Stimulated activated memory B cell treated with anti-CD40 and anti-IgM and Interleukin-4, amounts not matched to agents 10 μg/mL and 1 μg/mL and 100 μg/mL, for 72 hours (primary cell): ENCODE results near the gene CST8.
"Not testable (repeated sequence)": the region's sequence is repeated elsewhere in the genome, so short reads cannot be mapped to it uniquely, and the experiment has no call there.

Experiments used
- ATAC-seq: fragments of 150-1000 bp; cut with Tn5 transposase; 2 replicates; pipeline ENCODE4 v1.10.0; 2021
- H3K27ac Mint-ChIP-seq: one replicate; pipeline ENCODE4 v1.8.0; 2022; ENCODE audit warnings: mild to moderate bottlenecking, mixed read lengths
- H3K27me3 Mint-ChIP-seq: one replicate; pipeline ENCODE4 v1.8.0; 2022; ENCODE audit warnings: mixed read lengths
- H3K36me3 Mint-ChIP-seq: one replicate; pipeline ENCODE4 v1.8.0; 2022; ENCODE audit warnings: mixed read lengths
- H3K4me1 Mint-ChIP-seq: one replicate; pipeline ENCODE4 v1.8.0; 2022; ENCODE audit warnings: mixed read lengths
- H3K4me3 Mint-ChIP-seq: one replicate; pipeline ENCODE4 v1.8.0; 2022; ENCODE audit warnings: mild to moderate bottlenecking, moderate library complexity, mixed read lengths
- H3K9me3 Mint-ChIP-seq: one replicate; pipeline ENCODE4 v1.8.0; 2022; ENCODE audit warnings: mixed read lengths

The CST8 gene

GRCh38 chr20:23456873-23457272 is 34.0 kb upstream of the CST8 start:
- no peak for ATAC-seq
- no peaks in the 10 kb centered on the region for H3K4me1 Mint-ChIP-seq
- H3K27me3 Mint-ChIP-seq = peaks cover 46% of the 10 kb centered on the region
- H3K9me3 Mint-ChIP-seq = no peaks in the 10 kb centered on the region
- H3K4me3 Mint-ChIP-seq = no peak overlapping the region
- no peak overlapping the region for H3K27ac Mint-ChIP-seq
- H3K36me3 Mint-ChIP-seq = no peaks in the 10 kb centered on the region

- no peak overlapping the region for H3K4me3 Mint-ChIP-seq
- no peaks in the 10 kb centered on the region for H3K36me3 Mint-ChIP-seq
- no peaks in the 10 kb centered on the region for H3K9me3 Mint-ChIP-seq
- no peak overlapping the region for H3K27ac Mint-ChIP-seq
- no peaks in the 10 kb centered on the region for H3K4me1 Mint-ChIP-seq
- H3K27me3 Mint-ChIP-seq = peaks cover 49% of the 10 kb centered on the region
- ATAC-seq = no peak
These were observed 31.3 kb upstream of the CST8 start for GRCh38 chr20:23459461-23460150.

GRCh38 chr20:23461180-23461579 is 29.7 kb upstream of the CST8 start:
- Mint-ChIP-seq H3K27ac (no peak overlapping the region), H3K9me3 (peaks cover 4% of the 10 kb centered on the region), H3K27me3 (peaks cover 47% of the 10 kb centered on the region), H3K36me3 (no peaks in the 10 kb centered on the region), H3K4me1 (no peaks in the 10 kb centered on the region), H3K4me3 (no peak overlapping the region)
- no peak for ATAC-seq

GRCh38 chr20:23466961-23467360 is 24.0 kb upstream of the CST8 start:
- H3K27ac Mint-ChIP-seq, H3K4me1 Mint-ChIP-seq, ATAC-seq, H3K36me3 Mint-ChIP-seq, H3K4me3 Mint-ChIP-seq: not testable (repeated sequence)
- peaks cover 15% of the 10 kb centered on the region for H3K27me3 Mint-ChIP-seq
- peaks cover 11% of the 10 kb centered on the region for H3K9me3 Mint-ChIP-seq

GRCh38 chr20:23472306-23472705 is 18.6 kb upstream of the CST8 start:
- ATAC-seq, H3K4me3 Mint-ChIP-seq, H3K36me3 Mint-ChIP-seq, H3K4me1 Mint-ChIP-seq, H3K27ac Mint-ChIP-seq, H3K9me3 Mint-ChIP-seq, H3K27me3 Mint-ChIP-seq: not testable (repeated sequence)

GRCh38 chr20:23473293-23473692 is 17.6 kb upstream of the CST8 start:
- not testable (repeated sequence) for H3K36me3 Mint-ChIP-seq, H3K27ac Mint-ChIP-seq, H3K4me1 Mint-ChIP-seq, H3K4me3 Mint-ChIP-seq, ATAC-seq, H3K27me3 Mint-ChIP-seq, H3K9me3 Mint-ChIP-seq

GRCh38 chr20:23475395-23475794 is 15.5 kb upstream of the CST8 start:
- H3K27me3 Mint-ChIP-seq = no peaks in the 10 kb centered on the region
- no peaks in the 10 kb centered on the region for H3K4me1 Mint-ChIP-seq
- H3K27ac Mint-ChIP-seq = no peak overlapping the region
- no peaks in the 10 kb centered on the region for H3K9me3 Mint-ChIP-seq
- no peak overlapping the region for H3K4me3 Mint-ChIP-seq
- ATAC-seq = peak; percentile 54
- H3K36me3 Mint-ChIP-seq = no peaks in the 10 kb centered on the region

- no peaks in the 10 kb centered on the region for H3K4me1 Mint-ChIP-seq
- ATAC-seq = peak; percentile 51
- H3K27me3 Mint-ChIP-seq = no peaks in the 10 kb centered on the region
- no peaks in the 10 kb centered on the region for H3K36me3 Mint-ChIP-seq
- no peaks in the 10 kb centered on the region for H3K9me3 Mint-ChIP-seq
- no peak overlapping the region for H3K27ac Mint-ChIP-seq
- H3K4me3 Mint-ChIP-seq = no peak overlapping the region
These were observed 14.7 kb upstream of the CST8 start for GRCh38 chr20:23476015-23476754.

GRCh38 chr20:23477223-23477622 is 13.7 kb upstream of the CST8 start:
- Mint-ChIP-seq H3K9me3 (no peaks in the 10 kb centered on the region), H3K4me1 (no peaks in the 10 kb centered on the region), H3K4me3 (no peak overlapping the region), H3K36me3 (no peaks in the 10 kb centered on the region), H3K27me3 (no peaks in the 10 kb centered on the region), H3K27ac (no peak overlapping the region)
- ATAC-seq = no peak

GRCh38 chr20:23479043-23479442 is 11.9 kb upstream of the CST8 start:
- Mint-ChIP-seq H3K4me1 (no peaks in the 10 kb centered on the region), H3K9me3 (no peaks in the 10 kb centered on the region), H3K4me3 (no peak overlapping the region), H3K27me3 (no peaks in the 10 kb centered on the region), H3K36me3 (no peaks in the 10 kb centered on the region), H3K27ac (no peak overlapping the region)
- ATAC-seq = no peak

GRCh38 chr20:23482138-23482537 is 8.8 kb upstream of the CST8 start:
- H3K27me3 Mint-ChIP-seq = no peaks in the 10 kb centered on the region
- H3K4me3 Mint-ChIP-seq = no peak overlapping the region
- H3K27ac Mint-ChIP-seq = no peak overlapping the region
- no peaks in the 10 kb centered on the region for H3K4me1 Mint-ChIP-seq
- no peaks in the 10 kb centered on the region for H3K36me3 Mint-ChIP-seq
- no peak for ATAC-seq
- H3K9me3 Mint-ChIP-seq = no peaks in the 10 kb centered on the region

GRCh38 chr20:23484081-23484480 is 6.8 kb upstream of the CST8 start:
- Mint-ChIP-seq H3K4me3 (no peak overlapping the region), H3K36me3 (no peaks in the 10 kb centered on the region), H3K4me1 (no peaks in the 10 kb centered on the region), H3K27me3 (no peaks in the 10 kb centered on the region), H3K9me3 (no peaks in the 10 kb centered on the region), H3K27ac (no peak overlapping the region)
- ATAC-seq = no peak

GRCh38 chr20:23488470-23488869 is 2.4 kb upstream of the CST8 start:
- Mint-ChIP-seq H3K4me1 (no peaks in the 10 kb centered on the region), H3K27ac (no peak overlapping the region), H3K36me3 (no peaks in the 10 kb centered on the region), H3K4me3 (no peak overlapping the region), H3K27me3 (no peaks in the 10 kb centered on the region), H3K9me3 (no peaks in the 10 kb centered on the region)
- no peak for ATAC-seq

- no peaks in the 10 kb centered on the region for H3K4me1 Mint-ChIP-seq
- no peak overlapping the region for H3K4me3 Mint-ChIP-seq
- no peaks in the 10 kb centered on the region for H3K9me3 Mint-ChIP-seq
- no peak overlapping the region for H3K27ac Mint-ChIP-seq
- H3K36me3 Mint-ChIP-seq = no peaks in the 10 kb centered on the region
- no peaks in the 10 kb centered on the region for H3K27me3 Mint-ChIP-seq
- no peak for ATAC-seq
These were observed 1.9 kb upstream of the CST8 start for GRCh38 chr20:23488996-23489395.

- no peaks in the 10 kb centered on the region for H3K4me1 Mint-ChIP-seq
- ATAC-seq = peak; percentile 84
- peaks cover 2% of the 10 kb centered on the region for H3K9me3 Mint-ChIP-seq
- H3K27ac Mint-ChIP-seq = no peak overlapping the region
- H3K4me3 Mint-ChIP-seq = no peak overlapping the region
- no peaks in the 10 kb centered on the region for H3K36me3 Mint-ChIP-seq
- H3K27me3 Mint-ChIP-seq = no peaks in the 10 kb centered on the region
These were observed 1.4 kb downstream of the CST8 start for GRCh38 chr20:23492292-23492691.

GRCh38 chr20:23493172-23493772 is 2.4 kb downstream of the CST8 start:
- H3K27ac Mint-ChIP-seq = no peak overlapping the region
- no peaks in the 10 kb centered on the region for H3K4me1 Mint-ChIP-seq
- no peaks in the 10 kb centered on the region for H3K27me3 Mint-ChIP-seq
- H3K36me3 Mint-ChIP-seq = no peaks in the 10 kb centered on the region
- H3K4me3 Mint-ChIP-seq = no peak overlapping the region
- peaks cover 5% of the 10 kb centered on the region for H3K9me3 Mint-ChIP-seq
- no peak for ATAC-seq
